HG03045 (cell line): ENCODE measurements around the gene SH2D7.

ENCODE experiments used
- ATAC-seq: cut with Tn5 transposase; IDR thresholded peaks from one replicate; pipeline ENCODE4 v1.9.1; 2021; ENCODE audit warnings: mild to moderate bottlenecking, moderate library complexity; ENCODE audit not compliant: unreplicated experiment

SH2D7 gene

DNA sequence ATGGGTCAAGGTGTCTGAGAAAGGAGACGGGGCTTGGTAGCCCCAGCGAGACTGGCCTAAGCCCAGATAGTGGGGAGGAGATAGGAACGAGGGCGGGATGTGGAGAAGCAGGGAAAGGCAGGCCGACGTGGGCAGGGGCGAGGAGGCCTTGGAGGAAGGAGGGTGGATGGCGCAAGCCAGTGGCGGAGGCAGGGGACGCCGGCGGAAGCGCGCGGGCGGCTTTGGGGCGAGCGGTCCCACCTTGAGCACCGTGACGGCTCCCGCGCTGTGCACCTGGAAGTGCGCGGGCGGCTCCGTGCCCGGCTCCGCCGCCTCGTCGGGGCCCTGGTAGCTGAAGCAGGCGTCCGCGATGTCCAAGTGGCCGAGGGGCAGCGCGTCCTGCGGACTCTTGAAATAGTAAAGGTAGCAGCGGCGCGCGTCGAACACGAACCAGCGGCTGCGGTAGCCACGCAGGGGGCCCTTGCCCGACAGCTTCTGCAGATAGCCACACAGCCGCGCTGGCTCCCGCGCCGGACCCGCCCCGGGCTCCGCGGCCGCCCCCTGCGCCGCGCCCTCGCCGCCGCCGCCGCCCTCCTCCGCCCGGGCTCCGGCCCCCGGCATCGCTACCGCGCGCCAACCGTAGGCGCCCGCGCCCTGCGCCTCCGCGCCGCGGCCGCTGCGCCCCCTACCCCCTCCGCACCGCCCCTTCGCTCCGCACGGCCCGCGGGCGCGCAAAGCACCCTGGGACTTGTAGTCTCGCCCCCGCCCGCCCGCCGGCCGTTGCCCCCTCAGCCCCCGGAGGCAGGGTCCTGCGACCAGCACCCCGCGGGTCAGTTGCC lies 15.1 kb upstream of the SH2D7 start, which contains the start of gene TBC1D2B:
TSS of gene TBC1D2B (minus strand) at position 659 of the 818 bp plus-strand sequence. CDS start at position 600, 59 bp downstream.
- ATAC-seq = peak; percentile 65

- ATAC-seq = no peak
Observed at GRCh38 chr15:78077871-78078210, 14.5 kb upstream of the SH2D7 start.

GRCh38 chr15:78079298-78080087 lies 12.9 kb upstream of the SH2D7 start:
- no peak for ATAC-seq

- ATAC-seq = no peak
Observed at GRCh38 chr15:78080088-78080460, 12.3 kb upstream of the SH2D7 start.

DNA sequence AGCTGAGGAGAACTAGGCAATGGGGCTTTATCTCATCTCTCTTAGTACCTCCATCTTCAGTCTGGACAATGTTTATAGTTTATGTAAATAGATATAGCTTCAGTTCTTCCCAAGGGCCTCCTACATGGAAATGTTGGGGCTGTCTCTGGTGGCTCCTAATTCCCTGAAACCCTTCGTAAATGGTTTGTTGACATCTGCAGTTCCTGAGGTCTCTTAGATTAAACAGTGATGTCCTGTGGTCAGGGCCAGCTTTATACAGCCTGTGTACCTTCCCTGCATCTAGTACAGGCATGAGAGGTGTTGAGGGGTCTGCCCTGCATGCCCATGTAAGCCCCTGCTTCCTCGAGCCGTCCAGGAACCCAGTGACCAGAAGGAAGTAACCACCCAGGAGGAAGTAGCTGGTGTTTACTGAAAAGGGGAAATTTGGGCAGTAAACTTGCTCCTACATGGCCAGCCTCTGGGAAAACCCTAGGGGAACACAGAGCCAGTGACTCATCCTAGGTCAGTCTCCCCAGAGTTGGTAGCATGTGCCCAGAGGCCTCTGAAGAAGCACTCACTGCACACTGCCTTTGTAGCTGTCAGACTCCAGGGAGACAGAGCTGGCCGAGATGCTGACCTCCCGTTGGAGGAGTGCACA lies 10.1 kb upstream of the SH2D7 start:
- ATAC-seq = no peak

DNA sequence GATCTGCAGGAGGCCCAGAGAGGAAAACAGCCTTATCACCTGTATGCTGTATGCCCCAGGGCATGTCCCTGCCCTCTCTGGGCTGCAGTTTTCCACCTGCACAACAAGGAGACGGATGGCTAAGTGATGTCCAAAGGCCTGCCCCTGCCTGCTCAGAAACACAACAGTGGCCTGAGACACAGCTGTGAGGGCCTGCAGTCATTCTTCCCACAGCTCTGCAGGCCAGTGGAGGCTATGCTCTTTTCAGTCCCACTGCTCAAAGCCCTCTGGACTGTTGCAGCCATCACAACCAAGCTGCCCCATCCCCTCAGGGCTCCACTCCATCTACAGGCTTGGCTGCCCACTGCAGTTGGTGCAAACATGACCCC lies 9.6 kb upstream of the SH2D7 start:
- no peak for ATAC-seq

GRCh38 chr15:78083186-78083585 lies 9.2 kb upstream of the SH2D7 start:
- ATAC-seq = no peak

- ATAC-seq = no peak
Observed at GRCh38 chr15:78083687-78084448, 8.5 kb upstream of the SH2D7 start.

DNA sequence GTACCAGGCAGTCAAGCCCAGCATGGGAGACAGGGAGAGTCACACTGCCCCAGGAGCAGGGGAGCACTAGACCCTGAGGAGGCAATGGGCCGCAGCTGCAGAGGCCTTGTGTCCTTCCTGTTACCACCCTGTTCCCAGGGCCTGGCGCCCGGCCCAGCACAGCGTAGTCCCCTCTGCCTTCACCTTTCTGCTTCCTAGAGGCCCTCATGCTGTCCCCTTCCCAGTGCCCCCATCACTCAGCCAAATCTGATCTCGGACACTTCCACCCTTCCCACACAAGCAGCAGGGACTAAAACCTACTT lies 8.0 kb upstream of the SH2D7 start:
- ATAC-seq = no peak

DNA sequence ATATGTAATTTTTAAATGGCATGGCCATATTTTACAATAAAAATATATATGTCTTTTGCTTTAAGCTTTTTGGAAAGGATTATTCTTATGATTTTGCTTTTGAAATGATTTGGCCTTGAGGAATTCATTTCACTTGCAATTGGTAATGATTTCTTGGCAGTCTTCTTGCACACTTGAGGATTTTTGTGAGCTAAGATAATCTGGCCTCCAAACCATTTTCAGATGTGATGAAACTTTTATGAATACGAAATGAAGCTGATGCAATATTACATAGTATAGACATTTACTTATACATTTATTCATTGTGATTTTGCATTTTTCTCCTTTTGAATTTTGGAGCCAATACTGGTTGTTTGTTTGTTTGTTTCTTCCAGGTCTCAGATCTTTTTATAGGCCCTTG lies 6.4 kb upstream of the SH2D7 start:
- no peak for ATAC-seq

- peak; percentile 49 for ATAC-seq
Observed at GRCh38 chr15:78087951-78088772, 4.2 kb upstream of the SH2D7 start.

DNA sequence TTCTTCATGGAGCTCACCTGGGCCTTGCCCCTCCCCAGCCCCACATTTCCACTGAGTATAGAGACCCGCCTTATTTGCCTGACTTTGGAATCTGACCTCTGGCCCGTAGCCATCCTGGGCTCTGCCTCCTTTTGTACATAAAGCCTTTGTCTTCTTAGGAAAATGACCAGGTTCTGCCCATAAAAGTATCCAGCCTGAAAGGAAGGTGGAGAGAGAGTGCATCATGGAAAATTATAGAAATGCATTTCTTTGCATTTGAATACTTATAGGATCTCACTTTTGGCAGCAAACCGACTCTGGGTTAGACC lies 3.6 kb upstream of the SH2D7 start:
- ATAC-seq = no peak

DNA sequence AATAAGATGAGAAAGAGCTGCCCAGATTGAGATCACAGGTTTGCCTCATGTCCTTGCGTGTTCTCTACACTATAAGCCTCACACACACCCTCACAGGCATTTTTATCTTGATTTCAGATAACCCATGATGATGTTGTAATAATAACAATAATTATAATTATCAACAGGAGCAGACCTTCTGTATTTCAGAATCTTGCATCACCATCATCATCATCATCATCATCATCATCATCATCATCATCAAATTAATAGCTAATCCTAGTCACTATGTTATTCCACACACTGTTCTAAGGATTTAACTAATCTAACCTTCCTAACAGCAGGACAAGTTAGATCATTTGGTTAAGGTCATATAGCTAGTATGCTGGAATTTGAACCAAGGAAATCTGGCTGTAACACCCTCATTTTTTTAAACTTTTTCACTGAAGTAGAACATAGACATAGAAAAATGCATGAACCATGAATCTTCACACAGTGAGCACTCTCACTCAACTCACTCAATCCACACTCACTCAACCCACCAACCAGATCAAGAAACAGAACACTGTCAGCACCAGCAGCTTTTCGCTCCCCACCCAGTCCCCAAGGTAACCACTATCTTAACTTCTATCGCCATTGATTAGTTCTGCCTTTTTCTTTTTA lies 1.8 kb upstream of the SH2D7 start:
- no peak for ATAC-seq

- ATAC-seq = no peak
Observed at GRCh38 chr15:78093242-78094020, 1.1 kb downstream of the SH2D7 start.

- no peak for ATAC-seq
Observed at GRCh38 chr15:78097667-78098066, 5.3 kb downstream of the SH2D7 start.

DNA sequence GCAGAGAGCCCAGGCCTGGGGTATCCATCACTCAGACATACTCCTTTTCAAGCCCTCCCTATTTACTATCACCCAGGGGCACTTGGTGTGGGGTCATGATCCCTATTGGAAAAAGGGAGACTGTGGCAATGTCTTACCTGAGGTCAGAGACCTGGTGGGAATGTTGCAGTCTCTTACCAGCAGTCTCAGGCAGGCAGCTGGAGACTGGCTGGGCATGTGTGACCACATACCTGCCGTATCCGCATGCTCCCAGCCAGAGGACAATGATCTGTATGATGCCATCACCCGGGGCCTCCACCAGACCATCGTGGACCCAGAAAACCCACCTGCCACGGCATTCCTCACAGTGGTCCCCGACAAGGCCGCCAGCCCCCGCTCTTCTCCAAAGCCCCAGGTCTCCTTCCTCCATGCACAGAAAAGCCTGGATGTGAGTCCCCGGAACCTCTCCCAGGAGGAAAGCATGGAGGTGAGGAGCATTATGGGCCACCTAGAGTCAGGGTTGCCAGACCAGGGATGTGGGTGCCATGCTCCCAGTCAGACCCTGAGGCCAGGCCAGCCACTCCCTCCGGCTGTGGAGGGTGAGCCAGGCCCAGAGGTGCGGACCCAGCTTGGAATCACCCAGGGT lies 5.9 kb downstream of the SH2D7 start:
- no peak for ATAC-seq

GRCh38 chr15:78100886-78101285 lies 8.5 kb downstream of the SH2D7 start:
- ATAC-seq = no peak

GRCh38 chr15:78101423-78102105 lies 9.2 kb downstream of the SH2D7 start:
- ATAC-seq = no peak
